ENCODE measurements around the gene GREB1. TPM values are rescaled to one million over a fixed set of nuclear protein-coding genes. Genes with fewer than 3 reads are reported as not detected.

GREB1 gene
- total RNA-seq, 4 donors from 2014 or later, result 3.0 to 6.1 (median 4.3) TPM

- Histone ChIP-seq H3K4me3 (no peak overlapping the region), H3K27ac (no peak overlapping the region), H3K27me3 (no peaks in the 10 kb centered on the region), H3K9me3 (no peaks in the 10 kb centered on the region), H3K36me3 (peaks cover 4% of the 10 kb centered on the region), H3K4me1 (no peaks in the 10 kb centered on the region)
- no peak for TF ChIP-seq POLR2AphosphoS5 (IDR thresholded peaks at IDR 0.05)
- no peak for TF ChIP-seq POLR2A (IDR thresholded peaks at IDR 0.05)
- TF ChIP-seq EP300 (IDR thresholded peaks at IDR 0.05), result no peak
- TF ChIP-seq, protein P1, sequence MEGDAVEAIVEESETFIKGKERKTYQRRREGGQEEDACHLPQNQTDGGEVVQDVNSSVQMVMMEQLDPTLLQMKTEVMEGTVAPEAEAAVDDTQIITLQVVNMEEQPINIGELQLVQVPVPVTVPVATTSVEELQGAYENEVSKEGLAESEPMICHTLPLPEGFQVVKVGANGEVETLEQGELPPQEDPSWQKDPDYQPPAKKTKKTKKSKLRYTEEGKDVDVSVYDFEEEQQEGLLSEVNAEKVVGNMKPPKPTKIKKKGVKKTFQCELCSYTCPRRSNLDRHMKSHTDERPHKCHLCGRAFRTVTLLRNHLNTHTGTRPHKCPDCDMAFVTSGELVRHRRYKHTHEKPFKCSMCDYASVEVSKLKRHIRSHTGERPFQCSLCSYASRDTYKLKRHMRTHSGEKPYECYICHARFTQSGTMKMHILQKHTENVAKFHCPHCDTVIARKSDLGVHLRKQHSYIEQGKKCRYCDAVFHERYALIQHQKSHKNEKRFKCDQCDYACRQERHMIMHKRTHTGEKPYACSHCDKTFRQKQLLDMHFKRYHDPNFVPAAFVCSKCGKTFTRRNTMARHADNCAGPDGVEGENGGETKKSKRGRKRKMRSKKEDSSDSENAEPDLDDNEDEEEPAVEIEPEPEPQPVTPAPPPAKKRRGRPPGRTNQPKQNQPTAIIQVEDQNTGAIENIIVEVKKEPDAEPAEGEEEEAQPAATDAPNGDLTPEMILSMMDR (IDR thresholded peaks at IDR 0.05), result no peak
- 80% methylated on average over 7 of the region's 7 CpGs for WGBS
- DNase-seq (ENCODE audit: low spot score in 2 of 2), result no peak
These were observed 68.8 kb downstream of the GREB1 start for GRCh38 chr2:11602563-11603204.

DNA sequence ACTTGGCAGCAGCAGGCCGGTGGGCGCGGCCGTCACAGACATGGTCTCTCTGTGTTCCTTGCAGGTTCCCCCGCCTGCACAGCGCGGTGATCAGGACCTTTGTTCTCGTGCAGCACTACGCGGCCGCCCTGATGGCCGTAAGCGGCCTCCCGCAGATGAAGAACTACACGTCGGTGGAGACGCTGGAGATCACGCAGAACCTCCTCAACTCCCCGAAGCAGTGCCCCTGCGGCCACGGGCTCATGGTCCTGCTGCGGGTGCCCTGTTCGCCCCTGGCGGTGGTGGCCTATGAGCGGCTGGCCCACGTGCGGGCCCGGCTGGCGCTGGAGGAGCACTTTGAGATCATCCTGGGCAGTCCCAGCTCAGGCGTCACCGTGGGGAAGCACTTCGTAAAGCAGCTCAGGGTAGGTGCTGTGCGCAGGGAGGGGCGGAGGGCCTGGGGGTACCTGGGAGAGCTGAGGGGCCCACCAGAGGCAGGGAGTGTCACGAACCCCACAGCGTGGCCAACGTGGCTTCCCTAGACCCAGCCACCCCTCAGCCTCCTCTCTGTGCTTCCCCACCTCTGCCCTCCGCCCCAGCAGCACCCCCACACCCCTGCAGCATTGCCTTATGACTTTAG, 76.9 kb downstream of the GREB1 start:
- Histone ChIP-seq H3K4me3 (no peak overlapping the region), H3K27me3 (no peaks in the 10 kb centered on the region), H3K27ac (no peak overlapping the region), H3K36me3 (no peaks in the 10 kb centered on the region), H3K4me1 (no peaks in the 10 kb centered on the region), H3K9me3 (no peaks in the 10 kb centered on the region)
- no peak for DNase-seq (ENCODE audit: low spot score in 2 of 2)
- no peak for TF ChIP-seq EP300 (IDR thresholded peaks at IDR 0.05)
- no peak for TF ChIP-seq POLR2AphosphoS5 (IDR thresholded peaks at IDR 0.05)
- TF ChIP-seq POLR2A (IDR thresholded peaks at IDR 0.05), result no peak
- TF ChIP-seq, protein P1 (IDR thresholded peaks at IDR 0.05), result no peak
- 96% methylated on average over 18 of the region's 38 CpGs for WGBS

DNA sequence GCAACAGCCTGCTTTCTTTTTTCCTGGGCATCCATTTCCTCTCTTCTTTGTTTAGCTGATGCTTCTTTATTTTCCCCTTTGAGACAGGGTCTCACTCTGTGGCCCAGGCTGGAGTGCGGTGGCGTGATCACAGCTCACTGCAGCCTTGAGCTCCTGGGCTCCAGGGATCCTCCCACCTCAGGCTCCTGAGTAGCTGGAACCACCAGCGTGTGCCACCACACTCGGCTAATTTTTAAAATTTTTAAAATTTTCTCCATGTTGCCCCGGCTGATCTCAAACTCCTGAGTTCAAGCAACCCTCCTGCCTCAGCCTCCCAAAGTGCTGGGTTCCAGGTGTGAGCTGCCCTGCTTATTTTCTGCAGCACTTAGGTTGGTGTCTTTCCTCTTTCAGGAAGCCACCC, 77.4 kb downstream of the GREB1 start:
- WGBS, result 88% methylated on average over 5 of the region's 5 CpGs
- no peak overlapping the region for H3K27ac ChIP-seq
- peaks cover 4% of the 10 kb centered on the region for H3K36me3 ChIP-seq
- no peaks in the 10 kb centered on the region for H3K27me3 ChIP-seq
- TF ChIP-seq EP300 (IDR thresholded peaks at IDR 0.05) (no peak), POLR2A (IDR thresholded peaks at IDR 0.05) (no peak), POLR2AphosphoS5 (IDR thresholded peaks at IDR 0.05) (no peak)
- TF ChIP-seq, protein P1 (IDR thresholded peaks at IDR 0.05), result no peak
- H3K4me1 ChIP-seq, result no peaks in the 10 kb centered on the region
- H3K4me3 ChIP-seq, result no peak overlapping the region
- no peaks in the 10 kb centered on the region for H3K9me3 ChIP-seq
- no peak for DNase-seq (ENCODE audit: low spot score in 2 of 2)

DNA sequence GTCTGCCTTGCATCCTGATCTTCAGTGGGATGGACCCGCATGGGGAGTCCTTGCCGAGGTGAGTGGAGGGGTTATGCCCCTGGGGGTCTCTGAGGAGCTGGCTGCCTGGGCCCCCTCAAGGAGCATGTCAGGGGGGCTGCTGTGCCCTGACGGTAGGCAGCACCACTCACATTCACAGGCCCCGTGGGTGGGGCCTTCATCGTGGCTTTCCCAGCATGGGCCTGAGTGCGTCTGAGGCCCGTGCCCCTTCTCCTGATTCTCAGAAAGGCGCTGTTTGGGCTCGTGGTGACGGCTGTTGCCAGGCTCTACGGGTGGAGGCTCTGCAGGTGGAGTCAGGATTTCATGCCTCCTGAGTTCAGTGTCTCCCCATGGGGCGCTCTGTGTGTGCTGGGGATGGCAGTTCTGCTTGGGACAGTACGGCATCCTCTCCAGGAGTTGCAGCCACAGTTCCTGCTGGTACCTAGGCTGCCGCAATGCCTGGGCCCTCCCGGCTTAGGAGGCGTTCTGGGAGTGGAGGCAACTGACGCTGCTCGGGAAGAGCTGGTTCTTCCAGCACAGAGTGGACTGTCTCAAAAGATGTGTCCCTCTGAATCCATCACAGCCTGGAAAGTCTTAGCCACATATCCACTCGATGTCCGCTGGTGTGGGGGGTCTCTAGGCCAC, 78.8 kb downstream of the GREB1 start:
- no peak for DNase-seq (ENCODE audit: low spot score in 2 of 2)
- H3K9me3 ChIP-seq, result no peaks in the 10 kb centered on the region
- no peaks in the 10 kb centered on the region for H3K4me1 ChIP-seq
- TF ChIP-seq POLR2AphosphoS5 (IDR thresholded peaks at IDR 0.05), result no peak
- no peak for TF ChIP-seq EP300 (IDR thresholded peaks at IDR 0.05)
- TF ChIP-seq POLR2A (IDR thresholded peaks at IDR 0.05), result no peak
- TF ChIP-seq, protein P1 (IDR thresholded peaks at IDR 0.05), result no peak
- H3K27ac ChIP-seq, result no peak overlapping the region
- H3K4me3 ChIP-seq, result no peak overlapping the region
- peaks cover 15% of the 10 kb centered on the region for H3K36me3 ChIP-seq
- WGBS, result 88% methylated on average over 15 of the region's 20 CpGs
- no peaks in the 10 kb centered on the region for H3K27me3 ChIP-seq

- DNase-seq (ENCODE audit: low spot score in 2 of 2), result no peak
- no peaks in the 10 kb centered on the region for H3K27me3 ChIP-seq
- no peaks in the 10 kb centered on the region for H3K4me1 ChIP-seq
- 90% methylated on average over 5 of the region's 5 CpGs for WGBS
- H3K36me3 ChIP-seq, result peaks cover 21% of the 10 kb centered on the region
- H3K27ac ChIP-seq, result no peak overlapping the region
- TF ChIP-seq POLR2A (IDR thresholded peaks at IDR 0.05) (no peak), EP300 (IDR thresholded peaks at IDR 0.05) (no peak), POLR2AphosphoS5 (IDR thresholded peaks at IDR 0.05) (no peak)
- TF ChIP-seq, protein P1 (IDR thresholded peaks at IDR 0.05), result no peak
- H3K9me3 ChIP-seq, result no peaks in the 10 kb centered on the region
- no peak overlapping the region for H3K4me3 ChIP-seq
These were observed 79.5 kb downstream of the GREB1 start for GRCh38 chr2:11613297-11613696.
